Coronary artery (tissue), 2 donors: ENCODE measurements around the gene GBX1.

Source experiments
- DNase-seq: peaks from one replicate; pipeline ENCODE4 v3.0.0-alpha.2; 2017; ENCODE audit warnings: low spot score
- H3K27ac ChIP-seq, 2 donors: fragments of 200-600 bp; sonication (generic); one replicate each; pipeline ENCODE4 v1.5.1; 2016 to 2019
- H3K4me3 ChIP-seq: fragments of 200-600 bp; sonication (generic); 2 replicates; pipeline ENCODE4 v1.5.1; 2016; ENCODE audit warnings: mild to moderate bottlenecking, moderate library complexity
- TF ChIP-seq, protein P1 (sequence below): fragments of 200-600 bp; sonication (generic); IDR thresholded peaks from one replicate; pipeline ENCODE4 v1.5.1; 2019; ENCODE audit warnings: antibody characterized with exemption

GBX1 gene

DNA sequence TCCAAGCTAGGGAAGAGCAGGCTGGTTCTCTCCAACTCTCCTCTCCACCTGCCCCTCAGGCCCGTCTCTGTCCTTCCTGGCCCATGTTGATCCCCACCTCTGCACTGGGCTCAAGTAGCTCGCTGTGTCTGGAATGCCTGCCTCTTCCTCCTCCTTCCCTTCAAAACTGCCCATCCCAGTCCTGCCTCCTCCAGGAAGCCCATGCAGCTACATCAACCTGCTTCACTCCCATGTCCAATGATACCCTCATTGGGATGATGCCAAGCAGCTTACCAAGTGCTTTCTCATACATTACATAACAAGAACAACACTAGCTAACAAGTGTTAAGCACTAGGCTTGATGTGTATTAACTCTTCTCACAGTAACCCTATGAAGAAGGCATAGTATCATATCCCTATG lies 11.3 kb upstream of the GBX1 start:
- H3K27ac ChIP-seq: no peak overlapping the region
- H3K4me3 ChIP-seq: no peak overlapping the region
- no peak for DNase-seq
- TF ChIP-seq, protein P1, sequence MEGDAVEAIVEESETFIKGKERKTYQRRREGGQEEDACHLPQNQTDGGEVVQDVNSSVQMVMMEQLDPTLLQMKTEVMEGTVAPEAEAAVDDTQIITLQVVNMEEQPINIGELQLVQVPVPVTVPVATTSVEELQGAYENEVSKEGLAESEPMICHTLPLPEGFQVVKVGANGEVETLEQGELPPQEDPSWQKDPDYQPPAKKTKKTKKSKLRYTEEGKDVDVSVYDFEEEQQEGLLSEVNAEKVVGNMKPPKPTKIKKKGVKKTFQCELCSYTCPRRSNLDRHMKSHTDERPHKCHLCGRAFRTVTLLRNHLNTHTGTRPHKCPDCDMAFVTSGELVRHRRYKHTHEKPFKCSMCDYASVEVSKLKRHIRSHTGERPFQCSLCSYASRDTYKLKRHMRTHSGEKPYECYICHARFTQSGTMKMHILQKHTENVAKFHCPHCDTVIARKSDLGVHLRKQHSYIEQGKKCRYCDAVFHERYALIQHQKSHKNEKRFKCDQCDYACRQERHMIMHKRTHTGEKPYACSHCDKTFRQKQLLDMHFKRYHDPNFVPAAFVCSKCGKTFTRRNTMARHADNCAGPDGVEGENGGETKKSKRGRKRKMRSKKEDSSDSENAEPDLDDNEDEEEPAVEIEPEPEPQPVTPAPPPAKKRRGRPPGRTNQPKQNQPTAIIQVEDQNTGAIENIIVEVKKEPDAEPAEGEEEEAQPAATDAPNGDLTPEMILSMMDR: no peak

DNA sequence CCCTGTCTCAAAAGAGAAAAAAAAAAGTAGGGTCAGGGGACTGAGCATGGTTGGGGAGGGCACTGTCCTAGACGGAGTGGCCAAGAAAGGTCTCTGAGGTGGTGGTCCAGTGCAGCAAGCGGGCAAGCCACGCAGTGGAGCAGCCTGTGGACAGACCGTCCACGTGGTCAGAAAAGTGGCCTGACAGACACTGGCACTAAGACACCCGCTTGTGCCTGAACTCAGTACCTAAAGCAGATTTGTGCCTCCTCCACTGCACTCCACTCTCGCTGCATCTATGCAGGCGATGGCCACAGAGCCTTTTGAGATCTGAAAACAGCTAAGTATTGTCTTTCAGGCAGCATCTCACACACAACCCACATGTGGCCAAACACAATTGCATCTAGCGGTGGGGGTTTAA lies 10.7 kb upstream of the GBX1 start:
- DNase-seq: no peak
- no peak overlapping the region for H3K4me3 ChIP-seq
- TF ChIP-seq, protein P1: no peak
- H3K27ac ChIP-seq: no peak overlapping the region

DNA sequence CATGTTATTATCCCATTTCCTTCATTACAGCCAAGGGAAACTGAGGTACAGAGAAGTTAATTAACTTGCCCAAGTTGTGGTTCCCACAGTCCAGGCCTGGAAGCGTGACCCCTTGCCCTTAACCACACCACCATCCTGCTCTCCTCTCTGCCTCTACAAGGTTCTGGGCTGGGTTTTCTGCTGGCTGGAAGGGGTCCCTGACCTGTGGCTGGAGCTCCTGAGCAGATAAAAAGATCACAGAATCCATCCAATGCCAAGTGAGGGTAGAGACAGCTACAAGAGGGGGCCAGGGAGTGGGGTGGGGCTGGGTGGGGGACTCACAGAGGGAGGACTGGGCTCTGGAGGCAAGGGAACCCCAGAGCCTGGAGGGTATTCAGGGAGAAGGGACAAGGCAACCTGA lies 9.8 kb upstream of the GBX1 start:
- no peak overlapping the region for H3K27ac ChIP-seq
- TF ChIP-seq, protein P1: no peak
- DNase-seq: peak; percentile 49
- H3K4me3 ChIP-seq: no peak overlapping the region

DNA sequence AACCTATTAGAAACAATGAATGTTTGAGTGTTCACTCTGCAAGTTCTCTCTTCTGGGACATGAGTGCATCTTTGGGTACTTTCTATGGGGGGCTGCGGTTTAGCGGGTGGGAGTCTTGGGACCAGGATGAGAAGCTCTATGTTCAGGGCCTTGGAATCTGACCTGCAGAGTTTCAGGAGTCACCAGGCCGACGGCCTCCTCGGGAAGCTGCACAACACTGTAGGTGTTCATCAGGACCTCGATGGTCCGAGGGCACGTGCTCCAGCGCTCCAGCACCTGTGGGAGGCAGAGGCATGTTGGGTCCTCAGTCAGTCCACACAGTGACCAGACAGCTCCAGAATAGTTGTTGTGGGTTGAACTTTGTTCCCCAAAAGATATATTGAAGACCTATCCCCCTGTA lies 8.9 kb upstream of the GBX1 start:
- DNase-seq: no peak
- Histone ChIP-seq H3K4me3 (no peak overlapping the region), H3K27ac (no peak overlapping the region)
- TF ChIP-seq, protein P1: no peak

DNA sequence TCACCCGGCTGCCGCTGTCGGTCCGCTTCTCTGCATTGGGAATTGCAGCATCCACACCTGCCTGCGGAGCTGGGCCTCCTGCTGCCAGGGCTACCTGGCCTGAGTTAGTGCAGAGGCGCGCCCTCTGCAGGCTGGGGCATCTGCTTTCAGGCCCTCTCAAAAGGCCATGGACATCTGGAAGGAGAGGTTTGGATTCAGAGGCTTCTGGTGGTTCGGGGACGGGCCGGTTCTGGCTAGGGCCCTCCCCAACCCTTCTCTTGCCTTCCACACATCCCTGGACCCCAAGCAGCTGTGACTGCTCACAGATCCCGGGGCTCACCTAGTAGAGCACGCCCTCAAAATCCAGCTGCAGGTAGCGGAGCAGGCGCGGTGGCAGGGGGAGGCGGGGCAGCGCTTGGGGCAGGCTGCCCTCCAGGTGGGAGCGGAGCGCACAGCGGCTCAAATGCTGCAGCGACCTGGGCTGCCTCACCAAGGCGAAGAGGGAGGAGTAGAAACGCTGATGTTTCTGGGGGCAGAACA lies 8.4 kb upstream of the GBX1 start:
- no peak overlapping the region for H3K27ac ChIP-seq
- no peak for DNase-seq
- TF ChIP-seq, protein P1: no peak
- no peak overlapping the region for H3K4me3 ChIP-seq

DNA sequence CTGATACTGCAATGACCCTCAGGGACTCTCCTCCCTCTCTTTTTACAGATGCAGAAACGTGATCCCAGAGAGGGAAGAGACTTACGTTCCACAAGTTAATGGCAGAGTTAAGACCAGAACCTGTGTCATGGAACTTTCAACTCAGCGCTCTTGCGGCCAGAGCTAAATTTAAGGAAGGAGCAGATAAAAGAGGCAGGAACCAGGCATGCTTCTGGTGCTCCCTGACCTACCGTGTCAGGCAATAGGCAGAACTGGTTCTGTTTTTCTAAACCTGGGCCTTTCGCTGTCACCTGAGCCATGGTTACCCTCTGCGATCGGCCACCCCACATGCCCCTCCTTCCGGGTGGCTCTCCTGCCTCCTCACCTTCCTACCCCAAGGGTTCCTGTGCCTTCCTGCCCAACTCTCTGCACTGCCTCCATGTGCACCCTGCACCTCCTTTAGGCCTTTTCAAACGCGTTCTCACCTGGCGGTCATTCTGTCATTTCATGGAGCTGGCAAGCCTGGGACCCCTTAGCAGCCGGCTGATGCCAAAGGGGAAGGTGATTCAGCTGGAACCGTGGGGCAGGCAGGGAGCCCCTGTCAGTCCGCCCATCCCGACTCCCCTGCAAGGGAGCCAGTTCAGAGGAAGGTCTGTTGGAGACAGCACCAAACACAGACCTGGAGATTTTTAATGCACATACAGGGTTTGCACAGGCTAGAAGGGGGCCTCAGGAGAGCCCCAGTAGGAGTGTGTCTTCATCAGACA lies 7.7 kb upstream of the GBX1 start:
- TF ChIP-seq, protein P1: no peak
- no peak for DNase-seq
- Histone ChIP-seq H3K27ac (no peak overlapping the region), H3K4me3 (no peak overlapping the region)
